NCI-H82 (cell line): ENCODE measurements around the gene BACH1.
A peak's percentile ranks its signal among the peaks of the same experiment; 100 is the strongest.
"Not testable (repeated sequence)": the region's sequence is repeated elsewhere in the genome, so short reads cannot be mapped to it uniquely, and the experiment has no call there.

ENCODE experiments used
- DNase-seq: peaks from one replicate; lab custom pipeline; 2025; lab: John Stamatoyannopoulos, UW

BACH1 gene

GRCh38 chr21:29298348-29299045 lies at the start of gene BACH1:
TSS of gene BACH1 (plus strand) at chr21:29298922. CDS start at chr21:29321281, 22,359 bp downstream.
- peak; percentile 95 for DNase-seq

- DNase-seq, result not testable (repeated sequence)
Measured at GRCh38 chr21:29249289-29249688, 49.4 kb upstream of the BACH1 start.

- no peak for DNase-seq
Measured at GRCh38 chr21:29250636-29251035, 48.1 kb upstream of the BACH1 start.

GRCh38 chr21:29253861-29254260 lies 44.9 kb upstream of the BACH1 start:
- DNase-seq, result not testable (repeated sequence)

- DNase-seq, result no peak
Measured at GRCh38 chr21:29254550-29254949, 44.2 kb upstream of the BACH1 start.

- DNase-seq, result peak; percentile 59
Measured at GRCh38 chr21:29256126-29256910, 42.4 kb upstream of the BACH1 start.

GRCh38 chr21:29257701-29258100 lies 41.0 kb upstream of the BACH1 start:
- no peak for DNase-seq

GRCh38 chr21:29258626-29259338 lies 39.9 kb upstream of the BACH1 start:
- no peak for DNase-seq

- no peak for DNase-seq
Measured at GRCh38 chr21:29260461-29260860, 38.3 kb upstream of the BACH1 start.

- DNase-seq, result no peak
Measured at GRCh38 chr21:29261555-29262540, 36.9 kb upstream of the BACH1 start.

GRCh38 chr21:29264721-29265120 lies 34.0 kb upstream of the BACH1 start:
- DNase-seq, result no peak

GRCh38 chr21:29265690-29266479 lies 32.8 kb upstream of the BACH1 start:
- peak; percentile 30 for DNase-seq

- peak; percentile 13 for DNase-seq
Measured at GRCh38 chr21:29267666-29268065, 31.1 kb upstream of the BACH1 start.

GRCh38 chr21:29271927-29272333 lies 26.8 kb upstream of the BACH1 start:
- DNase-seq, result no peak

GRCh38 chr21:29277442-29277841 lies 21.3 kb upstream of the BACH1 start:
- no peak for DNase-seq

GRCh38 chr21:29279558-29279957 lies 19.2 kb upstream of the BACH1 start:
- DNase-seq, result no peak

GRCh38 chr21:29281801-29282200 lies 16.9 kb upstream of the BACH1 start:
- DNase-seq, result not testable (repeated sequence)

GRCh38 chr21:29287383-29287782 lies 11.3 kb upstream of the BACH1 start:
- DNase-seq, result no peak

- no peak for DNase-seq
Measured at GRCh38 chr21:29288239-29288638, 10.5 kb upstream of the BACH1 start.

GRCh38 chr21:29289317-29289716 lies 9.4 kb upstream of the BACH1 start:
- DNase-seq, result no peak

GRCh38 chr21:29290240-29290639 lies 8.5 kb upstream of the BACH1 start:
- DNase-seq, result peak; percentile 5
